Panc1 (cell line): ENCODE measurements around the gene NFAT5. TPM values are rescaled to one million over a fixed set of nuclear protein-coding genes. Genes with fewer than 3 reads are reported as not detected.

Source experiments
- ATAC-seq: fragments of 200-7000 bp; cut with Tn5 transposase; 2 replicates; pipeline ENCODE4 v1.9.1; 2020; ENCODE audit warnings: mild to moderate bottlenecking, moderate library complexity
- BruUV-seq: library from RNA; stranded (reverse); fragments of 400-500 nt; replicated peaks from 2 replicates; lab custom pipeline; 2021; lab: Mats Ljungman, UMichigan
- CTCF ChIA-PET: fragments of 300-600 bp; sonication (Branson Sonifier 250); formaldehyde crosslinking; loops from one replicate; lab custom pipeline; 2022; ENCODE audit warnings: antibody characterized with exemption; lab: Charles Lee
- POLR2A ChIA-PET: fragments of 300-600 bp; sonication (Branson Sonifier 250); formaldehyde crosslinking; loops from one replicate; lab custom pipeline; 2022; ENCODE audit warnings: antibody characterized with exemption; lab: Charles Lee
- DNase-seq: peaks from one replicate; pipeline ENCODE4 v3.0.0-alpha.2; 2010; ENCODE audit warnings: low read depth, low spot score
- H3K27ac ChIP-seq: 2 replicates; pipeline ENCODE4 v1.5.1; 2011; ENCODE audit warnings: mild to moderate bottlenecking, low read length, inconsistent platforms
- H3K27me3 ChIP-seq: fragments of 200-500 bp; sonication (Bioruptor generic); 2 replicates; pipeline ENCODE4 v1.6.0; 2014; ENCODE audit warnings: low read length, inconsistent platforms; ENCODE audit not compliant: control insufficient read depth, insufficient read depth
- H3K36me3 ChIP-seq: fragments of 200-500 bp; sonication (Bioruptor generic); 2 replicates; pipeline ENCODE4 v1.5.1; 2014; ENCODE audit warnings: inconsistent platforms, mild to moderate bottlenecking, low read length, moderate library complexity; ENCODE audit not compliant: control insufficient read depth, insufficient read depth
- H3K4me1 ChIP-seq: 2 replicates; pipeline ENCODE4 v1.5.1; 2011; ENCODE audit warnings: inconsistent platforms, mild to moderate bottlenecking, low read length, moderate library complexity; ENCODE audit not compliant: control insufficient read depth, insufficient read depth
- H3K4me3 ChIP-seq, 2 experiments: 2 replicates each; pipeline ENCODE4 v1.5.1; 2011 to 2012; ENCODE audit warnings: low read depth in 2 of 2, low read length in 2 of 2, mild to moderate bottlenecking in 2 of 2, inconsistent platforms in 1 of 2, moderate library complexity in 1 of 2
- H3K9me3 ChIP-seq: fragments of 200-500 bp; sonication (Bioruptor generic); 2 replicates; pipeline ENCODE4 v1.5.1; 2014; ENCODE audit warnings: low read depth, mild to moderate bottlenecking, inconsistent platforms, low read length, moderate library complexity; ENCODE audit not compliant: control insufficient read depth, insufficient read depth
- CTCF ChIP-seq: fragments of 450-650 bp; IDR thresholded peaks from 2 replicates; pipeline ENCODE4 v1.5.1; 2017; ENCODE audit warnings: mild to moderate bottlenecking
- POLR2AphosphoS5 ChIP-seq: IDR thresholded peaks from 2 replicates; pipeline ENCODE4 v1.6.1; 2012; ENCODE audit warnings: mild to moderate bottlenecking, low read depth, low read length, moderate library complexity
- REST ChIP-seq, 2 experiments: IDR thresholded peaks; 2 replicates each; pipeline ENCODE4 v1.6.1; 2011 to 2012; ENCODE audit warnings: low read depth in 2 of 2, control low read depth in 1 of 2, low read length in 1 of 2, mild to moderate bottlenecking in 1 of 2, moderate library complexity in 1 of 2; ENCODE audit not compliant: insufficient read depth in 1 of 2
- SIN3A ChIP-seq: IDR thresholded peaks from 2 replicates; pipeline ENCODE4 v1.6.1; 2012; ENCODE audit warnings: low read depth, mild to moderate bottlenecking, low read length, moderate library complexity, borderline replicate concordance; ENCODE audit not compliant: insufficient read depth
- TCF7L2 ChIP-seq: IDR thresholded peaks from 2 replicates; pipeline ENCODE4 v1.6.1; 2011; ENCODE audit warnings: mild to moderate bottlenecking, low read depth, low read length, inconsistent platforms
- in situ Hi-C: cut with HindIII; loops from 2 replicates; pipeline ENCODE4 v1.10.0; 2016; ENCODE audit warnings: low sequenced_read_pairs, low pct_unique_long_range_greater_than_20kb
- intact Hi-C: fragments of 100-400 bp; cut with micrococcal nuclease; formaldehyde crosslinking; loops from one replicate; pipeline ENCODE4 v1.10.0; 2022; ENCODE audit not compliant: unreplicated experiment
- total RNA-seq: library from RNA; stranded (reverse); gene quantifications from one replicate; pipeline ENCODE4 v1.2.1, GENCODE V29; 2021; ENCODE audit not compliant: unreplicated experiment

The NFAT5 gene
- total RNA-seq, 1 experiment from 2014 or later, result 57.0 TPM

GRCh38 chr16:69699915-69700314 lies 134.1 kb downstream of the NFAT5 start:
- intact Hi-C loops (no loop called here), in situ Hi-C loops (no loop called here)
- no TSS peak for BruUV-seq
- no peaks in the 10 kb centered on the region; the same call in 1 of the 2 replicates for H3K4me1 ChIP-seq
- no peaks in the 10 kb centered on the region for H3K9me3 ChIP-seq
- POLR2A ChIA-PET, result no interaction called here
- no peaks in the 10 kb centered on the region for H3K27me3 ChIP-seq
- DNase-seq (no peak), ATAC-seq (no peak)
- H3K27ac ChIP-seq, result no peak overlapping the region
- TF ChIP-seq REST (IDR thresholded peaks at IDR 0.05; ENCODE audit: insufficient read depth in 1 of 2, low read depth in 2 of 2, low read length in 1 of 2), result no peak
- no peak for TF ChIP-seq CTCF
- H3K4me3 ChIP-seq, result no peak overlapping the region
- CTCF ChIA-PET, result no interaction called here
- H3K36me3 ChIP-seq, result peaks cover 57% of the 10 kb centered on the region

- in situ Hi-C loops, result no loop called here
- DNase-seq (no peak), ATAC-seq (no peak)
- H3K27ac ChIP-seq, result no peak overlapping the region
- H3K4me3 ChIP-seq, result no peak overlapping the region
- no peaks in the 10 kb centered on the region for H3K27me3 ChIP-seq
- no peaks in the 10 kb centered on the region; the same call in 1 of the 2 replicates for H3K4me1 ChIP-seq
- no peaks in the 10 kb centered on the region for H3K9me3 ChIP-seq
- TSS peak; percentile 5 for BruUV-seq
- ChIA-PET POLR2A (no interaction called here), CTCF (no interaction called here)
- peaks cover 45% of the 10 kb centered on the region for H3K36me3 ChIP-seq
- intact Hi-C loops, result no loop called here
- no peak for TF ChIP-seq POLR2AphosphoS5
- TF ChIP-seq SIN3A, result no peak
- no peak for TF ChIP-seq TCF7L2
- TF ChIP-seq CTCF, result no peak
- no peak for TF ChIP-seq REST (IDR thresholded peaks at IDR 0.05; ENCODE audit: insufficient read depth in 1 of 2, low read depth in 2 of 2, low read length in 1 of 2)
These were observed 135.7 kb downstream of the NFAT5 start for GRCh38 chr16:69701452-69701851.
